Ecto neural progenitor cell (in vitro differentiated cells): ENCODE measurements around the gene ZSWIM3.
"Not testable (repeated sequence)": the region's sequence is repeated elsewhere in the genome, so short reads cannot be mapped to it uniquely, and the experiment has no call there.

Experiments
- DNase-seq: peaks from one replicate; pipeline ENCODE4 v3.0.0-alpha.2; 2018; ENCODE audit warnings: low spot score

ZSWIM3 gene

GRCh38 chr20:45857114-45857881 is at the start of gene ZSWIM3, which contains the start of gene ACOT8:
TSS of gene ZSWIM3 (plus strand) at chr20:45857614. CDS start at chr20:45857826, 212 bp downstream.
TSS of gene ACOT8 (minus strand) at chr20:45857392. CDS start at chr20:45857315, 77 bp downstream.
- DNase-seq, result peak; percentile 95

- no peak for DNase-seq
Measured at GRCh38 chr20:45810191-45810970, 47.0 kb upstream of the ZSWIM3 start.

- peak; percentile 98 for DNase-seq
Measured at GRCh38 chr20:45812157-45813005, 45.0 kb upstream of the ZSWIM3 start, which contains the start of gene UBE2C. TSS of gene UBE2C (plus strand) at chr20:45812644. CDS start at chr20:45812696, 52 bp downstream.

- DNase-seq, result no peak
Measured at GRCh38 chr20:45813006-45813340, 44.4 kb upstream of the ZSWIM3 start.

GRCh38 chr20:45813489-45813888 is 43.9 kb upstream of the ZSWIM3 start:
- DNase-seq, result no peak

GRCh38 chr20:45814314-45814713 is 43.1 kb upstream of the ZSWIM3 start:
- no peak for DNase-seq

GRCh38 chr20:45816951-45817350 is 40.5 kb upstream of the ZSWIM3 start:
- no peak for DNase-seq

- no peak for DNase-seq
Measured at GRCh38 chr20:45817376-45818194, 39.8 kb upstream of the ZSWIM3 start.

GRCh38 chr20:45818239-45818638 is 39.2 kb upstream of the ZSWIM3 start:
- no peak for DNase-seq

GRCh38 chr20:45819466-45819865 is 37.9 kb upstream of the ZSWIM3 start:
- no peak for DNase-seq

GRCh38 chr20:45821947-45822346 is 35.5 kb upstream of the ZSWIM3 start:
- DNase-seq, result no peak

- no peak for DNase-seq
Measured at GRCh38 chr20:45822857-45823256, 34.6 kb upstream of the ZSWIM3 start.

- peak; percentile 65 for DNase-seq
Measured at GRCh38 chr20:45823949-45824835, 33.2 kb upstream of the ZSWIM3 start.

GRCh38 chr20:45826381-45827019 is 30.9 kb upstream of the ZSWIM3 start:
- no peak for DNase-seq

- no peak for DNase-seq
Measured at GRCh38 chr20:45827030-45827652, 30.3 kb upstream of the ZSWIM3 start, which contains the start of gene TNNC2. TSS of gene TNNC2 (minus strand) at chr20:45827312. CDS start at chr20:45827248, 64 bp downstream.

- DNase-seq, result no peak
Measured at GRCh38 chr20:45827712-45828111, 29.7 kb upstream of the ZSWIM3 start.

- no peak for DNase-seq
Measured at GRCh38 chr20:45828589-45828988, 28.8 kb upstream of the ZSWIM3 start.

GRCh38 chr20:45829673-45830106 is 27.7 kb upstream of the ZSWIM3 start:
- not testable (repeated sequence) for DNase-seq

GRCh38 chr20:45832619-45833018 is 24.8 kb upstream of the ZSWIM3 start:
- DNase-seq, result no peak
